ENCODE measurements around the gene SFT2D3.

SFT2D3 gene

DNA sequence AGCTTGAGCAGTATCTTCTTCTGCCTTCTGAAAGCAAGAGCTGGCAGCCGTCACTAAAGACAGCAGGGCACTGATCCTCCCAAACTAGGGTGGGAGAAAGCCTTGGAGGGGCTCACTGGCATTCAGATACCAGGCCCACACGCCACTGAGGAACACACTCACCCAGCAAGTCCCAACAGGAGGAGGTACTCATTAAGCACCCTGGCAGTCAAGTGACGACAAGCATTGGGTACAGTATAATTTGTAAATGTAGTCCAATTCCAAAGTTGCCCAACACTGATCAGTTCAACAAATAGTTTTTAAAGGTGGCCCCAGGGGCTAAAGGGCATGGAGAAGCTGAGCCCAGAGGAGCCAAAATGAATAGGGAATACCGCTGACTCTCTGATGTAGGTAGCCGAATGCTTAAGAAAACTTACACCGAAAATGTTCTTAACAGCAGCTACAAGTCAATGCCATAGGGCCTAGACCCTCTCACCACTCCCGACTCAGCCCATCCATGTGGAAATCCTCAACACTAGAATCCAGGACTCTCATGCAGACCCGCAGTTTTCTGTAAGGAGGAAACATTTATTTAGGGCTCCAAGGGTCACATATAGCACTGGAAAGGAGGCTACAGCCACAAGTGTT lies 35.9 kb upstream of the SFT2D3 start:
- FAIRE-seq = no peak

DNA sequence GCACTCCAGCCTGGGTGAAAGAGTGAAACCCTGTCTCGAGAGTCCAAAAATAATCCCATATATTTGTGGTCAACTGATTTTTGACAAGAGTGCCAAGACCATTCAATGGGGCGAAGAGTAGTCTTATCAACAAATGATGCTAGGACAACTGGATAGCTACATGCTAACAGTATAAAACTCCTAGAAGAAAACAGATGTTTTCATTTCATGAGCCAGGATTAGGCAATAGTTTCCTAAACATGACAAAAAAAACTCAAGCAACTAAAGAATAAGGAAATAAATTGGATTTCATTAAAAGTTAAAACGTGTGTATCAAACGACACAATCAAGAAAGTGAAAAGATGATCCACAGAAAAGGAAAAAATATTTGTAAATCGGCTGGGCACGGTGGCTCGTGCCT lies 32.2 kb upstream of the SFT2D3 start:
- FAIRE-seq = no peak

DNA sequence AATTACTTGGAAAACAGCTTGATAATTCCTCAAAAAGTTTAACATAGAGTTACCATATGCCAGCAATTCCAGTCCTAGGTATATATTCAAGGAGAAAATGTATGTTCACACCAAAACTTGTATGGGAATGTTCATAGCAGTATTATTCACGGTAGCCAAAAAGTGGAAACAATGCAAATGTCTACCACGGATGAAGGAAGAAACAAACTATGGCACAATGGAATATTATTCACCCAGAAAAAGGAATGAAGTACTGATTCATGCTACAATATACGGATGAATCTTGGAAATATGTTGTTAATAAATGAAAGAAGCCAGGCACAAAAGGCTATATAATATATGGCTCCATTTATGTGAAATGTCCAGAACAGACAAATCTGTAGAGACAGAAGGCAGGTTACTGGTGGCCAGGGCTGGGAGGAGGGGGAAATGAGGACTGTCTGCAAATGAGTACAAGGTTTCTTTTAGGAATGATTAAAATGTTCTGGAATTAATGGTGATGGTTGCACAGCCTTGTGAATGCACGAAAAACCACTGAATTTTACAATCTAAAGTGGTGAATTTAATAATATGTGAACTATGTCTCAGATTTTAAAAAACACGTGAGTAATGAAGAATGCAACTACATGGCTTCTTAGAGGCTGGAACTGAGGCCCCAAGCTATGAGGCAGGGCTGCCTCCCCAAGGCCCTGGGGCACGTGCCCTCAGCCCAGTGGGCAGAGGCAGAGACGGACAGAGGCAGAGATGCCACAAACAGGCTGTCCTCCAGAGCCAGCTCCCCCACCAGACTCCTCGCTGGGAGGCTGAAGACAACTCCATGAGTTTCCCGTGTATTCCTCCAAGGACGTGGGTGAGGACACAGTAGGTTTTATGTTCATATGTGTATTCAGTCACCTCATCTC lies 31.0 kb upstream of the SFT2D3 start:
- FAIRE-seq = no peak

DNA sequence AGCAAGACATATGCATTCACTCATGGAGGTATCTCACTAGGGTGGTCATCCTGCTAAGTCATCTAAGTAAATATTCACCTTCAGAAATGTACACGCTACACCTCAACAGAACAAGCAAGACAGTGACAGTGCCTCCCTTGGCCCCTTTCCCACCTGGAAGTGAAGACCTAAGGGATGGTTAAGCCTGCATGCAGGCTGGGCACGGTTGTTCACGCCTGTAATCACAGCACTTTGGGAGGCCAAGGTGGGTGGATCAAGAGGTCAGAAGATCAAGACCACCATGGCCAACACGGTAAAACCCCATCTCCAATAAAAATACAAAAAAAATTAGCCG lies 30.4 kb upstream of the SFT2D3 start:
- no peak for FAIRE-seq

DNA sequence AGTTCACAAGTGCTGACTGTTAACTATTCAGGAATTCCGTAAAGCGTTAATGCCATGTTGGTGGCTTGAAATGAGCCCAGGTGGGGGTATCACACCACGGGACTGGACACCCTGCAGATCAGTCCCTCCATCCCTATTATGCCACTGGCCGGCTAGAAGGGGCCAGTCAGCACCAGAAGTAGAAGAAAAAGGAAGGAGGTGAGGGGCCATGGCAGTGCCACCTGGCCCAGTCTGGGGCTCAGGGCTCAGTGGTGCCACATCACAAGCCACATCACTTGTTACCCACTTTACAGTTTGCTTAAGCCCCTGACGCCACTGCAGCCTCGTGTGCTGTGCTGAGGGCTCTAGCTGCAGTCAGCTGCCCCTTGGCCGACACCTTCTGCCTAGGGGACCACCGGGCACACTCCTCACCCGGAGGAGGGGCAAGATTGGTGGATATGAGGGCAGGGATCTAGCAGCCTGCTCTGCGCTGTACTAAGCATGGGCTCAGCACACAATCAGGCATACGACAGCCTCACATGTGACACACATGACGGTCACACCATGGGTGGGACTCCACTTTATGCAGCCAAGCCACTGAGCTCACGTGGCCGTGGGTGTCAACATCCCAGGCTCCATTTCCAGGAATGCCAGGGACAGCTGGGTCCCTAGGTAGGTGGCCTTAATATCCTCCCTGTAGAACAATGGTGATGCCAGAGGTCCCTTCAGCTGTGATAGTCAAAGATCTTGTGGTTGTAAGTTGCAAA lies 29.6 kb upstream of the SFT2D3 start:
- no peak for FAIRE-seq

DNA sequence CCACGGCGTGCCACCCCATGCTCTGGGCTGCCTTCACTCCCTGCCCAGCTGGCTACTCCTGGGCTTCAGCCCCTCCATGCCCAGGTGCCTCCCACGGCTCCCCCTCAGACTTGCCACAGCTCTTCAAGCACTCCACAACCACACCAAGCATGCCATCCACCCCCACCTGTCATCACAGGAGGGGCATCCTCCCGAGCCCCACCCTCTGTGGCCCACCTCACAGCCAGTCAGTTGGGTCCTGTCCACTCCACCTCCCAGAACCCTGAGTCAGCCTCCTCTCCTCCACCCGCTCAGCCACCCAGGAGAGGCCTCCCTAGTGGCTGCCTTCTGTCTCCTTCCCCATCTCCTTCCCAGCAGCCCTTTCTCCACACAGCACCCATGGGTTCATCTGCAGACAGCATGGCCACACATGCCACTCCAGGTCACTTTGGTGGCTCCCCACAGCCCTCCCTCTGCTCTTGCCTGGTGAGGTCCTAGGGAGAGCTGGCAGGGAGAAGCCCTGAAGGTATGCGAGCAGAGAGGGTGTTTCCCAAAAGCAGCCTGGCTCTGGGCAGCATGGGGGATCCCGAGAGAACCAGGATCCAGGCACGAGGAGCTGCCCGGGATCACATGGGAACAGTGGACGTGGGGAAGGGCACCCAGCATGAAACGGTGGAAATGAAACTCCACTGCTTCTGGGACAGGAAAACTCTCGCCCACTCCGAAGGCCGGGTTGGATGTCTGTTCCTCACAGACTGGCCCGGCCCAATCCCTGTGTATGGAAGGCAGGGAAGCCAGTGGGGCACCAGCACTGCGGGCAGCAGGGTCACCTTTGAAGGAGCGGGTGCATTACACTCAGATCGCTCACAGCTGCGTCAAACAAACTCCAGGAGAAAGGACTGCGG lies 28.7 kb upstream of the SFT2D3 start:
- no peak for FAIRE-seq

DNA sequence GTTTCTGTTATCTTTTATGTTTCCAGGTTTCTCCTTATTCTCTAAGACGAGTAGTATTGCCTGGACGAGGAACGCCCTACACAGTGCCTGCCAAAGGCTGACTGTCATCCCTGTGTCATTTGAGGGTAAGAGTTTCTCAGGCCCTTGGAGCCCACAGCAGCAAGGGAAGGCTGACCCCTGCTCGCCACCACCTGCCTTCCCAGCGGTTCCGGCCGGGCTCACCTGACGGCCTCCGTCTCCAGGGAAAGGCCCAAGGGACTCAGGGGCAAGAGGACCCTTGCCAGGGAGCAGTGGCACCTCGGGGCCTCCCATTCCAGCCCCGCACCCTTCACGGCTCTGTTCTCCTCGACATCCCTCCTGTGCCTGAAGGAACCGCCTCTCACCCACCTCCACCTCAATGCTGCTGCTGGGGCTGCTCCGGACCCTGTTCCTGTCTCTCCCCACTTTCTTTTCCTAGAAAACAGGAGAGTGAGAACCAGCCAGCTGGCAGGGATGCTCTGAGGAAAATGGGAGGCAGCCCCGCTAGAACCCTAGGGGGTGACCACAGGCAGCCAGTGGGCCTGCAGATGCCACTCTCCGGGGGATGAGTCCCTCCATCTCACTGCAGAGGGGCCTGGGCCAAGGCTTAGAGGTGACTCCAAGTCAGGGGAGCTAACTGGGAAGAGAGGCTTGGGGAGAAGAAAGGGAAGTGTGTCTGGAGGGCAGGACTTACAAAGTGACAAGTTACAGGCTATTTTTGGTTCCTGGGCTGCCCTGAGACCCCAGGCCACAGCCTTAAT lies 27.8 kb upstream of the SFT2D3 start:
- no peak for FAIRE-seq

DNA sequence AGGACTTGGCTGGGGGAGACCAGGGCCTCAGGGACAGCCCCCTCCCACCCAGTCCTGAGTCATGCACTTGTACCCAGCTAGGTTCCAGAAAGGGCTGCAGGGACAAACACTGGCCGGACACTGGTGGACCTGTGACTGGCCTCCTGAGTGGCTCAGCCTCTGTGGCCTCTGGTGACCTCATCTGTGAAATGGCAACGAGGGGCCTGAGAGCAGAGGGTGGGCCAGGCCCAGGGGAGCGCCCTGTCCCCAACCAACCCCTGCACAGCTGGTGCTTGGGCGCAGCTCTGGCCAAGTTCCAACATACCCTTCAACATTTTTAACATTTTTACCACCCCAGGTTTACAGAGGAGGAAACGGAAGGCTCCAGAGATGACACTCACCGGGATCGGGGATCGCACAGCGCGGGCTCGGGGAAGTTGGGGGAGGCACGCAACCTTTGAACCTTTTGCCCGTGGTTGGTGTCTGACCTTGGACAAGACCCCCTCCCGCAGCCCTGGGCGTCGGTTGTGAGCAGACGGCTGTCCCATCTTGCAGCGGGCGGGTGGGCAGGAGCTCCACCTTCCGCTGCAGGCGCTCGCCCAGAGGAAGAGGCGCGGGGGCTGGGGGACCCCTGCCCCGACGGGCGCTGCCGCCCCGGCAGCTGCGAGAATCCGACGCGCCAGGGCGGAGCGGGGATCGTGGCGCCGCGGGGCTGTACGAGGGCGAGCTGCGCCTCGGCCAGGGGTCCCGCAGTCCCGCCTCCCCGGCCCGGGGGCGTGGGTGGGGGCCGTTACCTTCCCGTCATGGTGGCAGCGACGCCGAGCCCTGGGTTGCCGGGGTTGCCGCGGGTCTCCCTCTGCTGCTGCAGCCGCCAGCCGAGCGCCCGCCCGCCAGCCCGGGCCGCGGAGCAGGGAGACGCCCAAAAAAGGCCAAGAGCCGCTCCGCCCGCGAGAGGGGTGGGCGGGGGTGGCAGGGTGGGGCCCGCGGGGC lies 26.8 kb upstream of the SFT2D3 start:
- no peak for FAIRE-seq

DNA sequence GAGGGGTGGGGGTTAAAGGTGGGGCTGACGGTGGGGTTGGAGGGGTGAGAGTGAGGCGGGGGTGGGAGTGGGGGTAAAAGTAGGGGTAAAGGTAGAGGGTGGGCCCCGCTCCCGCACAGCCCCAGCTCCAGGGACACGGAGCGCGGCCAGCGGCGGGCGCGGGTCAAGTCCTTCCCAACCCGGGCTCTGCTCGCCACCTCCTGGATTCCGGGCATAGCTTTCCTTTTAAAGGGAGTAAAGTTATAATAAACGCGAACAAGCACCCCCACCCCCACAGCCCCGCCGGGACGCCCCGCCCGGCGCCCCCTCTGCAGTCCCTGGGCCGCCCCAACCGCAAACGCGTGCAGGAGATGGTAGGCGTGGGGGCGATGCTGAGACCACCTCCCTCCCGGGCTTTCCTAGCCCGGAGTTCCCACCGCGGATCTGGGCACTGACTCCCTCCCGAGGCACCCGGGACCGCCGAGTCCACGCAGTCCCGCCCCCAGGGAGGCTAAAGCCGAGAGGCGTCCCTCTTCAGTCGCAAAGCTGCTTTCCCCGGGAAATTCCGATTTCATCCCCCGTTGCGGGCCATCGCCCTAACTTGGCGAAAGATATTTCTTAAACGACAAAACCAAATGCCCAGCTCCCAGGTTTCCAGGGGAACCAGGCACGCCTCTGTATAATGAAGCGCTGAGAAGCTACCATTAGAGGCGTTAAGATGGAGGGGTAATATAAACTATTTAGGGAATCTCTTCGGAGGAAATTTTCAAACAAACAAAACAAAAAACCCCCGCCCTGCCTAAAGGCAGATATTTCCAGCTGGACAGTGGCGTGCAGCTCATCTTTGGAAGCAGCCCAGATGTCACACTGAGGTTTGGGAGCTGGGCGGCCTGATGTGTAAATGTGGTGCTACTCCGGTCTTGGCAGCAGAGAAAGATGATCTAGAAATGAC lies 25.7 kb upstream of the SFT2D3 start, which contains the start of gene LIMS2:
Gene LIMS2 (minus strand): TSS at position 200 of the 931 bp plus-strand sequence. CDS start 506 bp downstream, outside the sequence.
- no peak for FAIRE-seq

DNA sequence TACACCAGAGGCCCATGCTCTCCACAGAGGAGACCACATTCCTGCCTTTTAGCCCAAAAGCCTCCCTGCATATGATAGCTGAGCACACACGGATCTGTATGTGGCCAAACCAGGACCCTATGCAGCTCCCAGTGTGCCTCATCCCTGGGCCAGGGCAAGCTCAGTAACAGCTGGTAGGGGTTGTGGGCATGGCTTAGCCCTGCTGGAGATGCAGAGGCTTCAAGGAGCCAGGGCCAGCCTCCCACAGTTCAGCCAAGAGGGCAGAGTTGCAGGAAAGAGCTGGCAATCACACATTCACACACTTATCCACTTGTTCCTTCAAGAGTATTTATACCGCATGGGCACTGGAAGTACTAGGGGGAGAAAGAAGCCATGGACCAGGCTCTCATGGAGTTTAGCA lies 24.4 kb upstream of the SFT2D3 start:
- FAIRE-seq = no peak

DNA sequence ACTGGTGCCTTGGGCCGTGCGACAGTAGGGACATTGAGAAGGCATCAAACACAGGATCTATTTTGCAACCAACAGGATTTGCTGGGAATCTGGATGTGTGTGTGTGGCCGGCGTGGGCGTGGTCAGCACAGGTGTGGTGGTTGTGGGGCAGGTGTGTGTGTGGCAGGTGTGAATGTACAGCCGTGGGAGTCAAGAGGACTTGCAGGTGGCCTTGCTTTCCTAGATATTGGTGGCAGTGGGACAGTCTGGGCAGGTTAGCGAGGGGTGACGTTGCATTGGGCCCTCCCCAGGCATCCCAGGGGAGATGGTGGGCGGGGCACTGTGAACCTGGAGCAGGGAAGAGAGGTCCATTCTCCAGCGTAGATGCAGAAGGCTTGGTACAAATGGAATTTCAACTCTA lies 22.8 kb upstream of the SFT2D3 start:
- no peak for FAIRE-seq

DNA sequence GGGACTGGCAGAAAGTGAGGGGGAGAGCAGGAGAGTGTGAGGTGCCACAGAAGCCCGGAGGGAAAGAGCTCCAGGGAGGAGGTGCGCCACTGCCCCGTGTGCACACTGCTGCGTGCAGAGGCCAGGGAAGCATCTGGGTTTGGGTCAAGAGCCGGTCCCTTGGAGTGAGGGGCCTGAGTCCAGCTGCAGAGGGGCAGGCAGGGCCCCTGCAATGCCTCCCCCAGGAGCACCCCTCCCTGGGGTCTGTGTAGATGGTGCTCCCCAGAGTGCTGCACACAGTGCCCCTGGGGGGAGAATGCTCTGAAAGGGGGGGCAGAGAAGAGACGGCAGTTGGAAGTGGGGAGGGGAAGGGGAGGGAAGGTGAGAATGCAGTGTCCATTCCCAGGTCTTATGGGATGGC lies 22.3 kb upstream of the SFT2D3 start:
- no peak for FAIRE-seq

DNA sequence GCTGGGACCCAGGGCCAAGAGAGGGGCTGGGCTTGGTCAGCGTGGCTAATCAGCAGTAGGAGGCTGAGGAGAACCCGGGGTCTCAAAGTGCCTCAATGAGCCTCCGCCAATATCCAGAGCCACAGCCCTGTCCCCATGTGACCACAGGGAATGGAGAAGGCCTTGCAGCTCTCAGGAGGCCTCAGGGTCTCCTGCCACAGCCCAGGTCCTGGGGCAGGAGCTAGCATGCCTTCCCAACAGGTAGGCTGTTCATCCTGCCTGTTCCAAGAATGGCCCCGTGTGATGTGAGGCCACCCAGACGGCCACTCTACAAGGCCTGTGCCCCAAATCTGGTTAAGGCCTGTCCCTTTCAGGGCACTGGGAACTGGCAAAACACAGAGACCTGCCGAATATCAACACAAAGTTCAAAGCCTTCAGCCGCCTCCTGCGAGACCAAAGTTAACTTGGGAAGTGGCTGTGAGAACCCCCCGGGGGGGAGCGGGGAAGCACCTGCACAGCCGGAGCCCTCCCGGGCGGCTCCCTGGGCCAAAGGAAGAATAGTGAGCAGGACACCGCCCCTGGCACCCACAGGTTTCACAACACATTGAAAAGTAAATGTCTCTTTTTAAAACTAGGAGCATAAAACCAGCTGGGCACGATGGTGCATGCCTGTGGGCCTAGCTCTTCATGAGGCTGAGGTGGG lies 21.5 kb upstream of the SFT2D3 start:
- no peak for FAIRE-seq

DNA sequence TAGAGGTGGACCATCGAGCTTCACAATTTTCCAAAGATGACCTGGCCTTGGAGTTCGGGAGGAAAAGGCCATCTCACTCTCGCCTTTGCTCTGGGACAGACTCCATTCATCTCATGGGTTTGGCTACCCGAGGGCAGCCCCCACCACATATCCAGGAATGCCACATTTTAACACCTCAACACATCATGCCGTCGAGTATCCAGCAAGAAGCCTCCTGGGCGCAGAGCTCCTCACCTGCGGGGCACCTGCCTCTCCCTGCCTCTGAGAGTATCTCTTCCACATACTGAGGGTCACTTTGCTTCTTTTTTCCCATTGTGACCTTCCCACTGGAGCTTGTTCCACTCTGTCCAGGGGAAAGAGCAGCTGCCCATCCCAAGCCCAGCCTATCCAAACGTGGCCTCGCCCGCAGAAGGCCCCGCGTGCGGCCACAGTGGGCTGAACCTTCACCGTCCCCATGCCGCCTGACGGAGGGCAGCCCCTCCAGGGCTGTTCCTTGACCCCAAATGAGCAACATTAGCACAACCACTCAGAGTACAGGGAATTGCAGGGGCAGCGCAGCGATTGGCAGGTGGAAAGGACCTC lies 20.5 kb upstream of the SFT2D3 start:
- no peak for FAIRE-seq

DNA sequence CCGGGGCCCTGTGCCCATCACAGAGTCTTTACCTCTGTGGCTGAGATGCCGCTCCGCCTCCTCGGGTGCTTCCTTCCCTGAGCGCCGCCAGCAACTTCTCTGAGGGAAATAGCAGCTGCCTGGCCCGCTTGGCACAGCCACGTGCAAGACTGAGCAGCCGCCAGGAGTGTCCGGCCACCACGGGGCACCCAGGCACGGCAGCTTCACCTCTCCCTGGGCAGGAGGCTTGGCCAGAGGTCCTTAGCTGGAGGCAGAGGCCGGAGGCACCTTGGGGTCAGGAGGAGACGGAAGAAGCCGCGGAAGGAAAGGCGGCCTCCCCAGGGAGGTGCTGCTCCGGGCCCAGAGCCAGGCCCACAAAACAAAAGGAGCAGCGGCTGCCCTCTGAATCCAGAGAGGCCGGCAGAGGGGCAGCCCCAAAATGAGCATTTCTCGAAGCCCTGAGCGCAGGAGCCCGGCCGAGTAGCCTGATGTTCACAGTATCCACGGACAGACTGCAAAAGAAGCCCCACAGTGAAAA lies 20.0 kb upstream of the SFT2D3 start:
- no peak for FAIRE-seq

DNA sequence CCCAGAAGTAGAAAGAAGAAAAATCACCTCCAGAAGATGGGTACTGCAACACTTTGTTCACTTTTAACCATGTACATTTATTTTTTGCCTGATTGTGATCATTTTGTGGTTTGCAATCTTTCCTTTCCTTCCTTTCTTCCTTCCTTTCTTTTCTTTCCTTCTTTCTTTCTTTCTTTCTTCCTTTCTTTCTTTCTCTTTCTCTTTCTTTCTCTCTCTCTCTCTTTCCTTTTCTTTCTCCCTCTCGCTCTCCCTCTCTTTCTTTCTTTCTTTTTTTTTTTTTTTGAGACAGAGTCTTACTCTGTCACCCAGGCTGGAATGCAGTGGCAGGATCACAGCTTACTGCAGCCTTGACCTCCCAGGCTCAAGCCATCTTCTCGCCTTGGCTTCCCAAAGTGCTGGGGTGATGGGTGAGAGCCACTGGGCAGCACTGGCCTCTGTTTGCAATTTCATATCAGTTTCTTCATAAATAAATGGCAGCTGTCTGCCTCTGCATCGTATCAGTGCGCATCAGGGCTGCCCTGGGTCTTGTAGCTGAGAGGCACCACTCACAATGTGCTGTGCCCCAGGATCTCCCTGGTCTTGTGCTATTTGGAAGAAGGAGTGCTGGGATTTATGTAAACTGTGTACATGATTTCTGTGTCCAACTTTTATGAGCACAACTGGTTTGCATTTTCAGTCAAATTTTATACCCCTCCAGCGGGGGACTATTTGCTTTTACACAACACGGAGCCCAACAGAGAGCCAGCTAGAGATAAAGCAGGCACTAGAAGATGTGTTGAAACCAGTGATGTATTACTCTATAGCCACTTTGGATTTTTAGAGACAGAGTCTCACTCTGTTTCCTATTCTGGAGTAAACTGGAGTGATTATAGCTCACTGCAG lies 19.1 kb upstream of the SFT2D3 start:
- FAIRE-seq = no peak

DNA sequence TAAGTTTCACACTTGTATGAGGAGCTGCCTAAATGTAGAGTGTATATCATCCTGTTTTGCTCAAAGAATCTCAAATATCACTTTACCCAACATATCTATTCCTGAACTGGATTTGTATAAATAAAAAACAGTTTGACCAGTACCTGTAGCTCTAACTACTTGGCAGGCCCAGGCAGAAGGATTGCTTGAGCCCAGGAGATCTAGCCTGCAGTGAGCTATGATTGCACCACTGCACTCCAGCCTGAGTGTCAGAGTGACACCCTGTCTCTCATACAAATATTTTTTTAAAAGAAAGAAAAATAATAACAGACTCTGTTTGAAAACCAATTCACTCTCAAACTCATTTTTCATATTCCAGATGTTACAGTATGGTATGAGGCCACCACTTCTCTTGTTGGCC lies 18.2 kb upstream of the SFT2D3 start:
- no peak for FAIRE-seq

All from TTC549 (cell line).